Memory B cell (primary cell): ENCODE measurements around the gene INHBA.

Experiments
- ATAC-seq: fragments of 150-1000 bp; cut with Tn5 transposase; 2 replicates; pipeline ENCODE4 v1.10.0; 2021; ENCODE audit warnings: low read depth, mild to moderate bottlenecking, moderate library complexity
- DNase-seq, 2 donors: peaks; one replicate each; pipeline ENCODE4 v3.0.0; 2022; ENCODE audit warnings: low spot score in 2 of 2
- H3K27ac Mint-ChIP-seq: one replicate; pipeline ENCODE4 v1.8.0; 2022; ENCODE audit warnings: mild to moderate bottlenecking, moderate library complexity, mixed read lengths
- H3K27me3 Mint-ChIP-seq: one replicate; pipeline ENCODE4 v1.8.0; 2022; ENCODE audit warnings: mixed read lengths
- H3K36me3 Mint-ChIP-seq: one replicate; pipeline ENCODE4 v1.8.0; 2022; ENCODE audit warnings: mild to moderate bottlenecking, mixed read lengths
- H3K4me1 Mint-ChIP-seq: one replicate; pipeline ENCODE4 v1.8.0; 2022; ENCODE audit warnings: mixed read lengths
- H3K4me3 Mint-ChIP-seq: one replicate; pipeline ENCODE4 v1.8.0; 2022; ENCODE audit warnings: mild to moderate bottlenecking, moderate library complexity, mixed read lengths
- H3K9me3 Mint-ChIP-seq: one replicate; pipeline ENCODE4 v1.8.0; 2022; ENCODE audit warnings: mixed read lengths

Gene INHBA

GRCh38 chr7:41730668-41731067 lies 27.8 kb upstream of the INHBA start:
- ATAC-seq (no peak), DNase-seq (no peak)
- peaks cover 12% of the 10 kb centered on the region for H3K4me1 Mint-ChIP-seq
- no peaks in the 10 kb centered on the region for H3K36me3 Mint-ChIP-seq
- no peaks in the 10 kb centered on the region for H3K9me3 Mint-ChIP-seq
- no peak overlapping the region for H3K27ac Mint-ChIP-seq
- peaks cover 2% of the 10 kb centered on the region for H3K27me3 Mint-ChIP-seq
- peak overlapping the region; percentile 35 for H3K4me3 Mint-ChIP-seq

GRCh38 chr7:41730161-41730560 lies 27.3 kb upstream of the INHBA start:
- Mint-ChIP-seq H3K36me3 (no peaks in the 10 kb centered on the region), H3K27me3 (peaks cover 4% of the 10 kb centered on the region), H3K4me3 (no peak overlapping the region), H3K4me1 (peaks cover 8% of the 10 kb centered on the region), H3K27ac (no peak overlapping the region), H3K9me3 (no peaks in the 10 kb centered on the region)
- ATAC-seq (no peak), DNase-seq (no peak)

GRCh38 chr7:41729059-41729458 lies 26.2 kb upstream of the INHBA start:
- H3K9me3 Mint-ChIP-seq, result no peaks in the 10 kb centered on the region
- no peaks in the 10 kb centered on the region for H3K36me3 Mint-ChIP-seq
- H3K4me1 Mint-ChIP-seq, result peaks cover 13% of the 10 kb centered on the region
- peaks cover 5% of the 10 kb centered on the region for H3K27me3 Mint-ChIP-seq
- ATAC-seq (no peak), DNase-seq (no peak)
- no peak overlapping the region for H3K4me3 Mint-ChIP-seq
- no peak overlapping the region for H3K27ac Mint-ChIP-seq

DNA sequence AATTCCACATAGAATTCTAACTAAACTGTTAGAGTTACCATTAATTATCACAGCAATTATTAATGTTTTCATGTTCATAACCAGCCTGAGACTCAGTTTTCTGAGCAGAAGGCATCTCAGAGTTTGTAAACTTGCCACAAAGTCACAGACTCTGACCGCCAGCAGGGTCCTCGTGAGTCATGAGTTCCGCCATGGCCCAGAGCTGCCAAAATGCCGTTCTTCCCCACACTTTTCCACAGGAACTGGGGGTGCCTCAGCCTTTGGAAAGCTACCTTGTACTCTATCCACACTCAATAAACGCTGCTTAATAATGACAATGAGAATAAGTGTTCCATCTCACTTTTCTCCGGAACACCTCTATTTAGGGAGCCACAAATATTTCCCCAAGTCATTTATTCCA lies 22.1 kb upstream of the INHBA start:
- H3K9me3 Mint-ChIP-seq, result peaks cover 3% of the 10 kb centered on the region
- ATAC-seq (no peak), DNase-seq (no peak)
- peaks cover 7% of the 10 kb centered on the region for H3K27me3 Mint-ChIP-seq
- peak overlapping the region; percentile 5 for H3K27ac Mint-ChIP-seq
- H3K4me1 Mint-ChIP-seq, result peaks cover 10% of the 10 kb centered on the region
- no peaks in the 10 kb centered on the region for H3K36me3 Mint-ChIP-seq
- H3K4me3 Mint-ChIP-seq, result no peak overlapping the region

DNA sequence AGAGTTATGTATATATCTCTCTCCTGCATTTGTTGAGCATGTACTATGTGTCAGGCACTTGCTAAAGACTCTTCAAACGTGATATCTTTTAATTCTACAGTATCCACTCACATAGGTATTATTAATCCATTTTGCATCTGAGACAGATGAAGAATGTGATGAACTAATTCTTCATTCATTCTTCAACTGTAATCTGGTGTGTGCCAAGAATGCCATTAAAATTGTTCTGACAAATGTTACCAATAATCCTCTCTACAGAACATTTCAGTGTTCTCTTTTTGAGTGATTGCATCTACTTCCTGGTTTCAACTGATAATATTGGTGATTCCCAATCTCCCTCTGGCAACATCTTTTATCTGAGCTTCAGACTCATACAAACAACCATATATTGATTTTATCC lies 18.0 kb upstream of the INHBA start:
- no peak for DNase-seq

GRCh38 chr7:41720046-41720445 lies 17.2 kb upstream of the INHBA start:
- H3K4me3 Mint-ChIP-seq, result no peak overlapping the region
- DNase-seq (no peak), ATAC-seq (no peak)
- no peaks in the 10 kb centered on the region for H3K36me3 Mint-ChIP-seq
- no peak overlapping the region for H3K27ac Mint-ChIP-seq
- H3K4me1 Mint-ChIP-seq, result peaks cover 10% of the 10 kb centered on the region
- peaks cover 4% of the 10 kb centered on the region for H3K27me3 Mint-ChIP-seq
- peaks cover 3% of the 10 kb centered on the region for H3K9me3 Mint-ChIP-seq

More for the DNA sequence above, 18.0 kb upstream of the INHBA start:
- ATAC-seq, result no peak
- peaks cover 5% of the 10 kb centered on the region for H3K27me3 Mint-ChIP-seq
- H3K36me3 Mint-ChIP-seq, result no peaks in the 10 kb centered on the region
- peaks cover 10% of the 10 kb centered on the region for H3K4me1 Mint-ChIP-seq
- H3K27ac Mint-ChIP-seq, result no peak overlapping the region
- H3K9me3 Mint-ChIP-seq, result peaks cover 3% of the 10 kb centered on the region
- no peak overlapping the region for H3K4me3 Mint-ChIP-seq

DNA sequence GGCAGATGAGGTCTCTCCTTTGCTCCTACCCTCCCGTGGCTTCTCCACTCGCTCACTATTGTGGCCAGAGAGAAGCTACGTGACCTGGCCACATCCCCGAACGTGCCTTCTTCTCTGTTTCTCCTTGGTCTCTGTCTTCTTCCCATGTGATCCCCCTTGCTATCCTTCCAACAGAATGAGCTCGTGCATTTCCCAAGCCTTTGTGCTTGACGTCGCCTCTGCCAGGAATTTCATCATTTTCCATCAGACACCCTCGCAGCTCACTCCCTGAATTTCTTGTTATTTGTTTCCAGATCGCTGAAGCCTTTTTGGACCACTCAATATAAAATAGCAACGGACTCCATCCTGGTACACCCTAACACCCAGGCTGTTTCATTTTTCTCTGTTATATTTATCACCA lies 13.8 kb upstream of the INHBA start:
- Mint-ChIP-seq H3K9me3 (no peaks in the 10 kb centered on the region), H3K36me3 (no peaks in the 10 kb centered on the region), H3K4me1 (no peaks in the 10 kb centered on the region), H3K27me3 (peaks cover 2% of the 10 kb centered on the region), H3K4me3 (no peak overlapping the region), H3K27ac (no peak overlapping the region)
- DNase-seq, result no peak
- ATAC-seq, result no peak

DNA sequence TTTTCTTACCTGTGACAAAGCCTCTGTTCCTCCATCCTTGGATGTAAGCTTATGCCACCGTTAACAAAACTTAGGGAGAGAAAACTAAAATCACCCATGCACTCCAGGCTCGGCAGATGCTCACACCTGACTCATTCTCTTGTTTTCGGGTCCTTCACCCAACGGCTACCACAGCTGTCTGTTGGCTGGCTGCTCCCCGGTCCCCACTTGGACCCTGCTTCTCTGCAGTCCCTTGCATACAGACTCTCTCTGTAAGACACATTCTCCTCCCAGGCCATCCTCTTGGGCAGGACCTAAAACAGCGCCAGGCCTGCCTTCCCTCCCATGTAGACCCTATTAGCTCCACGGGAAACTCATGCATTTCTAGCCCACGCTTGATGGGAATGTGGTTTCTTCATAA lies 12.1 kb upstream of the INHBA start:
- no peak overlapping the region for H3K4me3 Mint-ChIP-seq

DNA sequence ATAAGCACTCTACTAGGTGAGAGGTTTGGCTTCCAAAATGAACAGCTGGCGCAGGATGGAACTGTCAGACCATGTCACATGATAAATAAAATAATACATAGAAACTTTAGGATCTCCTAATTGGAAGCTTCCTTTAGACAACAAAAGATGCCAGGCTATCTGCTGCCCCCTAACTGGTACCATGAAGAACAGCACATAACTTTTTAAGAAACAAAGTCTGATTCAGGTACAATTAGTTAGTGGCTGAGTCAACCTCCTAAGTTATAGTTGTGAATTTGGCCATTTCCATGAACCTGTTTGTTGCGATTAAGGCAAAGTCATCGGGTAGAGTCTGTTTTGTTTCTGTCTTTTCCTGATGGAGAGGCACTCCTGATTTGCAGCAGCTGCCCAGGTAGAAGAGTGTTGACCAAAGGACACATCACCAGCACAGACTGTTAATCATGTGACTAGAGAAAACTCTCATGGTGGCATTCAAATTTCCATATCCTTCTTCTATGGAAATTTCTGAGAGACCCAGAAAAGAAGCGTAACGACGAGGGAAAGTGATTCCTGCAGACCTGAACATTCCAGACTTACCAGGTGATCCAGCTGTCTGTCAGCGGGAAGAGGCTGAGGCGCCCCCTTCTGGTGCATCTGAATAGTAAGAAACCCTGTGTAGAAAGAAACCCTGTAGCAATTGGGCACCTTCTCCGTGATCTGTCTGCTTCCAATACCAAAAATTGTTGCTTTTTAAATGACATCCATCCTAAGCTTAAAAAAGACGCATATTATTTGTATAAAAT lies 8.6 kb upstream of the INHBA start:
- DNase-seq (no peak), ATAC-seq (no peak)
- no peaks in the 10 kb centered on the region for H3K36me3 Mint-ChIP-seq
- no peak overlapping the region for H3K27ac Mint-ChIP-seq
- H3K4me1 Mint-ChIP-seq, result no peaks in the 10 kb centered on the region
- H3K4me3 Mint-ChIP-seq, result no peak overlapping the region
- peaks cover 2% of the 10 kb centered on the region for H3K27me3 Mint-ChIP-seq
- H3K9me3 Mint-ChIP-seq, result no peaks in the 10 kb centered on the region

More for the DNA sequence above, 12.1 kb upstream of the INHBA start:
- H3K9me3 Mint-ChIP-seq, result no peaks in the 10 kb centered on the region
- no peaks in the 10 kb centered on the region for H3K4me1 Mint-ChIP-seq
- no peaks in the 10 kb centered on the region for H3K36me3 Mint-ChIP-seq
- H3K27me3 Mint-ChIP-seq, result peaks cover 2% of the 10 kb centered on the region
- ATAC-seq (no peak), DNase-seq (no peak)
- no peak overlapping the region for H3K27ac Mint-ChIP-seq

DNA sequence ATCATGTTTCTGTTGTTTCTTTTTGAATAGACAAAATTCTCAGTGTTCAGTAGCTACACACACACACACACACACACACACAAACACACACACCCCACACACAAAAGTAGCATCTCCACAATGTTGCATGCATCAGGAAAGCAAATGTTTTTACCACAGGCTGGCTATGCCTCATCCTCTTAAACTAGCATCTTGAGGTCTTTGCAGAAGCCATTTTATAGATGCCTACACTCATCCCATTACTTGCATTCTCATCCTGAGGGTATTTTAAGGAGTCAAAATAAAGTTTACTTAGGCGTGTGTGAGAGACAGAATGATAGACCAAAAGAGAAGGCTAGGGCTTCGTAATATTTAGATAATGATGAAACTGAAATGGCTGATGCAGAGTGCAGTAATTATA lies 7.9 kb upstream of the INHBA start:
- no peak overlapping the region for H3K4me3 Mint-ChIP-seq
- peaks cover 1% of the 10 kb centered on the region for H3K4me1 Mint-ChIP-seq
- H3K9me3 Mint-ChIP-seq, result no peaks in the 10 kb centered on the region
- no peak for ATAC-seq
- H3K36me3 Mint-ChIP-seq, result no peaks in the 10 kb centered on the region
- DNase-seq, result no peak
- H3K27ac Mint-ChIP-seq, result no peak overlapping the region
- peaks cover 2% of the 10 kb centered on the region for H3K27me3 Mint-ChIP-seq

DNA sequence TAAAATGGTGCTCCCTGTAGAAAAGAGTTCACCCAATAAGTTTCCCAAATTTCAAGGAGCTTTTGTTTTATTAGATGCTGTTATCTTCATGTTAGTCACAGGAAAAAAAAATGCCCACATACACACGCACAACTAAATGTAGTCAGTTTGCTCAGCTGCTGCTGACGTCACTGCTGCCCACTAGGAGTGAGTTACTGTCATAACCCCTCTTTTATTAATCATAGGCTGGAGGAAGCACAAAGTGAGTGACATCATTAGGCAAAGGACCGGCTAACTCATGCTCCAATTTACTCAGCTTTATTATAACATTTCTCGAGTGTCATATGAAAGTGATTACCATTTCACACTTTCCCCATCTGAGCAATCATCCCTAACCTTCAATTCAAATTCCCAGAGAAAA lies 6.7 kb upstream of the INHBA start:
- no peaks in the 10 kb centered on the region for H3K27me3 Mint-ChIP-seq
- ATAC-seq, result no peak
- no peak overlapping the region for H3K27ac Mint-ChIP-seq
- H3K4me3 Mint-ChIP-seq, result no peak overlapping the region
- DNase-seq, result no peak
- no peaks in the 10 kb centered on the region for H3K9me3 Mint-ChIP-seq
- peaks cover 9% of the 10 kb centered on the region for H3K4me1 Mint-ChIP-seq
- no peaks in the 10 kb centered on the region for H3K36me3 Mint-ChIP-seq

DNA sequence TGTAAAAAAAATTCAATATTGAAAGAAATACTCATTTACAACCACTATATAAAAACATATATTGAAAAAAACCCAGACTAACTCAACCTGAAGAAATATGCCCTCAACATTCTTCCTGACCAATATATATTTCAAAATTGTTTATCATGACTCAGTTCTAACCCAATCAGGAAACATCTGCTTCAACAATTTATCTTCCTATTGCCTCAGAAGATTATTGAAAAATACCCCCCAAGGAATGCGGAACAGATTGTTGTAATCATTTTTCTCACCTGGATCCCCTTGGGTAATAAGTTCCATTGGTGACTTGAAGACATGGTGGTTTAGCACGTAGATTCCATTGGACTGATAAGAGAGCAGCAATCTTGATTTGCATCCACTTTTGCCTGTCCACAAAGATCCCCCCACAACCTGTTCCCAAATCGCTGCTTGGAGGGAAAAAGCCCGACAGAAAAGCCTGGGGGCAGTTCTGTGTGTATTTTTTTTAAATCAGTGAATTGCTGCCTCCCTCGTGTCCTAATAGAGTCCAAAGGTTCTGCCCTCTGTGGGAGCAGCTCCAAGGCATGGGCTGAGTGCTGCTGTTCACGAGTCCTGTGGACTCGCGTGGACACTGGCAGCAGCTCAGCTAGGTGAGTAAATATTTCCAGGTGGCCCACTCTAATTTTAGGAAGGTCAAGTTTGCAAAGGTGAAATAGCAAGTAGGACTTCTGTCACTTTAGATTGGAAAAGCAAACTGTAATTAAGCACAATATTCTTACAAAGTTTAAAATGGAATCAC lies 5.9 kb upstream of the INHBA start:
- H3K4me1 Mint-ChIP-seq, result peaks cover 13% of the 10 kb centered on the region
- no peaks in the 10 kb centered on the region for H3K36me3 Mint-ChIP-seq
- ATAC-seq (no peak), DNase-seq (no peak)
- no peak overlapping the region for H3K27ac Mint-ChIP-seq
- H3K4me3 Mint-ChIP-seq, result no peak overlapping the region
- no peaks in the 10 kb centered on the region for H3K9me3 Mint-ChIP-seq
- no peaks in the 10 kb centered on the region for H3K27me3 Mint-ChIP-seq

GRCh38 chr7:41706228-41706930 lies 3.5 kb upstream of the INHBA start:
- ATAC-seq, result no peak
- H3K36me3 Mint-ChIP-seq, result no peaks in the 10 kb centered on the region
- peaks cover 13% of the 10 kb centered on the region for H3K4me1 Mint-ChIP-seq
- H3K27ac Mint-ChIP-seq, result no peak overlapping the region
- peaks cover 4% of the 10 kb centered on the region for H3K27me3 Mint-ChIP-seq
- no peak for DNase-seq
- no peaks in the 10 kb centered on the region for H3K9me3 Mint-ChIP-seq
- peak overlapping the region; percentile 87 for H3K4me3 Mint-ChIP-seq
